Measurements from ENCODE around the gene FEM1C.

The FEM1C gene

DNA sequence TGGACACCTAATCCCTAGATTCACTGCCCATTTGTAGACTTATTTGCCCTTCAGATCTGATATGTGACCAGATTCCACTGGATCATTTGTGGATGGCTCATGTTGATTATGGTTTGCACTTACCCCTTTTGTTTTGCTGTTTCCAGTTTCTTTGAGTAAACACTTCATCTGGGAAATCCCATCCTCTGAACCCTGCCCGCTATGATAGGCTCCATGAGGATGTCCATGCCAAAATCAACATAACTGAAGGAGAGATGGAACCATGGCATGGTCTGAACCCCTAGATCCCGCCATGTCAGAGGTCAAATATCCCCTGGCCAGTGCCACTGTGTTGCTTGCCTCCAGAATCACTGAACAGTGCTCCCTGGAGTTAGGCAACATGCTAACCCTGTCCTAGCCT is 11.7 kb upstream of the FEM1C start:
- DNase-seq: no peak

- no peak for DNase-seq
Observed at GRCh38 chr5:115555084-115555633, 10.6 kb upstream of the FEM1C start.

- DNase-seq: no peak
Observed at GRCh38 chr5:115553082-115553481, 8.5 kb upstream of the FEM1C start.

DNA sequence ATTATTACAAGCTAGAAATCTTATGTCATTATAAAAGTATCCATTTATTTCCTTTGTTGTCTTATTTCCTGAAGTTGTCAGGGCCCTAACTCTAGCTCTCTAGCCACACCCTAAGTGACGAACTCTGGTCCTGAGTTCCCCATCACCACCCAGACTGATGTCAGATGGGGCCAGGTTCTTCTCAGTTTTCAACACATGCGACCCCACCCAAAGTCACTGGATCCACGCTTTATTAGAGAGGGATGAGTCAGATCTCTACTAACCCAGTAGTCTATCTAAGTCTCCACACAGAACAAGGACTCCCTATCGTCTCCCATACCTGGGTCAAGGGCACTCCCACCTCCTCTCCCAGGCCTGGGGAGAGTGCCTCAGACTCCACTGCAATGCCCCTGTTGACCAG is 6.8 kb upstream of the FEM1C start:
- DNase-seq: no peak

GRCh38 chr5:115549154-115549553 is 4.6 kb upstream of the FEM1C start:
- DNase-seq: no peak

DNA sequence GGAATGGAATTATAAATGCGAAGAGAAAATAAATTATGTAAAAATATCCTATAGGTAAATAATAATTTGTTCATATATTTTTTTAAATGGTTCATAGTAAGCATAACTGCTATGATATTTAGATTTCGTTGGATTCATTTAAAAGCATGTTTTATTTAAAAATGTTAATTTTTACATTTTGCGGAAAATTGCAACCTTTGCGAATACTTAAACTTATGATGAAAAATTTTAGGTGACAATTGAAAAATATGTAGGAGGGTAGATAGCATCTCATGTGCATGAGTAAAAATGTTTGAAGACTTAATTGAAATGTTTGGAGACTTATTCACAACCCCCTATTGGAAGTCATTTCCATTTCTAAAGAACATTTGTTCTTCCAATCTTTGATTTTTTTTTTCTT is 4.1 kb upstream of the FEM1C start:
- DNase-seq: no peak

DNA sequence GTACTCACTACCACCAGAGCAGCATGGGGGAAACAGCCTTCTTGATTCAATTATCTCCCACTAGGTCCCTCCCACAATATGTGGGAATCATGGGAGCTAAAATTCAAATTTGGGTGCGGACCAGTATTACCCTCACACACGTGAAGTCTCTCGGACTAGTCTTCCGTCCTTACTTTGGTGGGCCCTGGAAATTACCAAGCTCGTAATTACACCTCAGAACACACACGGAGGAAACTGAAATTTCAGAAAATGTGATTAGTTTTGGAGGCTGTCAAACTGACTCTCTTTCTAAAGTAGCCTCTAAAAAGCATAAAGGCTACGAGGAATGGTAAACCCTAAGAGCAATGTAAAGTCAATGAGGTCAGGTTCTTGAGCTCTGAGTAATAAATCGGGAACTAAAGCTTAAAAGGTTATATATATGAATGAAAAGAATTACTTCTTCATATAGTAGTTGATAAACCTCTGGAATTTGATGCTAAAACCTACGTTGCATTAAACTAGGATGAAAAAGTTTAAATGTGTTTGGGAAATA is 842 bp upstream of the FEM1C start:
- no peak for DNase-seq

- DNase-seq: peak; percentile 13
Observed at GRCh38 chr5:115544043-115544435, 536 bp downstream of the FEM1C start.

DNA sequence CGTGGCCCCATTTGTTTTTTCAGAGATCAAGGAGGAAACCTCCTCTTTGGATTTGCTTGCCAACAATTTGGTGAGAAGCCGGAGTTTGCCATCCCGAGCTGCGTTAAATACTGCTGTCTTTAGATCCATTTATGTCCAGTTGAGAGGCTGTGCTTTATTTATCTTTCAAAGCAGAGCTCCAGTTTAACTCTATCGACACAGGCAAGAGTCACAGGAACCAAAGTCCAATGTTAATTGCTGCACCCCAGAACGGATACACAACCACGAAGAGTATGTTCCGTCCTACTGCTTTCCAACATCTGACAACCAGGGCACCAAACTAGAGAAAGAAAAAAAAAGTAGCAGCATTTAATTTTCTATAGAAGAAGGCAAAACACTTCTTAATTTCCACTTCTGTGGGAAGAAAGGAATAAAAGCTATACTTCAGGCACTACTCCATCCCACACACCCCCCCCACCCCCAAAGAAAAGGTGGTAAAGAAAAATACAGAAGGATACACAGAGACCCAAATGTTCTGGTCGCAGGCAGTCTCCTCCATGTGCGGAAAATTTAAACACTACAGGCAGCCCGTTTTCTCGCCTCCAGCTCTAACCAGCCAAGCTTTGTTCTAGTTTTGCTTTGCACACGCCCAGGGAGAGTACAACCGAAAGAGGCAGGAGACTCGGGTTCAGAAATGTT is 1.1 kb downstream of the FEM1C start:
- DNase-seq: no peak

- DNase-seq: no peak
Observed at GRCh38 chr5:115542651-115543364, 1.8 kb downstream of the FEM1C start.

DNA sequence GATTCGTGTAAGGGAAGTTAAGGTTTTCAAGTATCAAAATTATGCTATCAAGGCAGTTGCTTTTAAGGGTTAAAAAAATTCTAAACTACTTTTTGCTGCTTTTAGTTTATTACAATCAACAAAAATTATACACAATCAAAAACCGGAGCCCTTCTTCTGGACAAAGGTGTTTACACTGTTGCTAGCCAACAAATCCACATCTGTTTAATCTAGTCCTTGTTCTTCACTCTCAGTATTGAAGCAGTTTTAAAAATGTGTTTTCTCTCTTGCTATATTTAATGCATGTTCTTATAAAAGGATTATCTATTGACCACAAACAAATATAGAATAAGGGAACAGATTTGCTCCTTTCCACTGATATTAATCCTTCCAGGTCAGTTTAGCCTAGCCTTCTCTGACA is 2.5 kb downstream of the FEM1C start:
- no peak for DNase-seq

DNA sequence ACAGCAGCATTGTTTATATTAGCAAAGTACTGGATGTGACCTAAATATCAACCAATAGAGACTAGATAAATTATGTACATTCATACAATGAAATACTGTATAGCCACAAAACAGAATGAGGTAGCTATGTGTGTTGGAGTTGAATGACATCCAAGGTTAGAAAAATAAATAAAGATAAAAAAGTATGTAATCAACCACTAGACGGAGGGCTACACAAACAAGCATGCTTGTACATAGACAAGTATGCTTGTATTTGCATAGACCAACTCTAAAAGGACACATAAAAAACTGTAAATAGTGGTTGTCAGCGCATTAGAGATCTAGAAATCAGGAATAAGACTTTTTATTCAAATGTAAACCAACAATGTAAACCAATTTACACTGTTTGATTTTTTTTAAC is 3.0 kb downstream of the FEM1C start:
- DNase-seq: no peak

DNA sequence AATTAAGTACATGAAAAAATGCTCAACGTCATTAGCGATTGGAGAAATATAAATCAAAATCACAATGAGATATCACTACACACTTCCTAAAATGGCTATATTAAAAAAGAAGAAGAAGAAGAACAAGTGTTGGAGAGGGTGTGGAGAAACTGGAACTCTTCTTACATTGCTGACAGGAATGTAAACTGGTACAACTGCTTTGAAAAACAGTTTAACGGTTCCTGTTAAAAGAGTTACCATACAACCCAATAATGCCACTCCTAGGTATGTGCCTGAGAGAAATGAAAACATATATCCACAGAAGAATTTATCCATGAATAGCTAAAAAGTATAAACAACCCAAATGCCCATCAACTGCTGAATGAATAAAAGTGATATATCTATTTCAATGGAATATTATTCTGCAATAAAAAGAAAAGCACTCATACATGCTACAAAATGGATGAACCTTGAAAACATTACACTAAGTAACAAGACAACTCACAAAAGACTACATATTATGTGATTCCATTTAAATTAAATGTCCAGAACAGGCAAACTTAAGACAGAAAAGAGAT is 9.0 kb downstream of the FEM1C start:
- DNase-seq: no peak

- DNase-seq: no peak
Observed at GRCh38 chr5:115532517-115532916, 12.1 kb downstream of the FEM1C start.

GRCh38 chr5:115531787-115532367 is 12.7 kb downstream of the FEM1C start:
- DNase-seq: no peak

DNA sequence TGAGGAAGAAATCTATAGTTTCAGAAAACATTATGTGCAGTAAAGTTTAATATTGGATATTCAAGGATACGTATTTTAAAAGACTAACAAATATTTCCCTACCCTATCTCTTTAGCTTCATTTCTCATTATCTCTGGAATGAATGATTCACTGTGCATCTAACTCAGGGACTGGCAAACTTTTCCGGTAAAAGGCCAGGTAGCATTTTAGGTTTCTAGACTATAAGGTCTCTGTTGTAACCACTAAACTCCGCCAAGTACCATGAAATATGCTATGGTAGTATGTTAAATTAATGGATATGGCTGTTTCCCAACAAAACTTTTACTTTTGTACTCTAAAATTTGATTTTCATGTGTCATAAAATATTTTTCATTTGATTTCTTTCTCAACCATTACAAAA is 13.2 kb downstream of the FEM1C start:
- no peak for DNase-seq

GRCh38 chr5:115530426-115530825 is 14.1 kb downstream of the FEM1C start:
- no peak for DNase-seq

GRCh38 chr5:115526604-115527003 is 18.0 kb downstream of the FEM1C start:
- no peak for DNase-seq

GRCh38 chr5:115524199-115524847 is 20.3 kb downstream of the FEM1C start:
- DNase-seq: no peak

DNA sequence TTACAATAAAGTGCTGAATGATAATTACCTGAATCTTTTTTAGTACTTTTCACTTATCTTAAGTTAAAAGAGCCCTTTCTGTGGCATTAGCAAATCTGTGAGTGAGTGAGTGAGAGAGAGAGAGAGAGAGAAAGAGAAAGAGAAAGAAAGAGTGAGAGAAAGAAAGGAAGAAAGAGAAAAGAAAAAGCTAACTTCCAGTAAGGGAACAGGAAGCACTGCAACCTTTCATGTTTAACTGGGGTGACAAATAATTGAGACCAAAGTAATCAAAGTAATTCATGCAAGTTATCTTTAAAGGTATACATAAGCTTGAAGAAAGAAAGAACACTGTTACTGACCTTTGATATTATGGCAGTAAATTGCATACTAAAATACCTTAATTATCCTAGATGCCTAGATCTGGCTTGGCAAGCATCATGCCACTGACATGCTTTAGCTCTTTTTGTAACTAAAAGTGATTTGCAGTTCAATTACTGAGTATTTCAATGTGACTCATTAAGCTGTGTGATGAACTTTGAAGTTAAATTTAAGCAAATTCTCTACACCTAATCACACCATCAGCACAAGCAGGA is 21.7 kb downstream of the FEM1C start:
- DNase-seq: no peak

- no peak for DNase-seq
Observed at GRCh38 chr5:115520191-115520590, 24.4 kb downstream of the FEM1C start.

- no peak for DNase-seq
Observed at GRCh38 chr5:115516372-115516771, 28.2 kb downstream of the FEM1C start.

GRCh38 chr5:115514220-115514619 is 30.4 kb downstream of the FEM1C start:
- DNase-seq: no peak
